BE2C (cell line): ENCODE measurements around the gene OR2Y1.

ENCODE experiments used
- DNase-seq: peaks from one replicate; pipeline ENCODE4 v3.0.0-alpha.2; 2020
- H3K27me3 ChIP-seq: fragments of 250-450 bp; sonication (Bioruptor Pico); 2 replicates; pipeline ENCODE4 v1.5.1; 2020; ENCODE audit warnings: mild to moderate bottlenecking
- H3K36me3 ChIP-seq: fragments of 250-450 bp; sonication (Bioruptor Pico); 2 replicates; pipeline ENCODE4 v1.5.1; 2020; ENCODE audit warnings: mild to moderate bottlenecking
- H3K4me1 ChIP-seq: fragments of 250-450 bp; sonication (Bioruptor Pico); 2 replicates; pipeline ENCODE4 v1.5.1; 2020
- H3K4me3 ChIP-seq: 2 replicates; pipeline ENCODE4 v1.5.1; 2011; ENCODE audit warnings: low read depth, low read length
- H3K9me3 ChIP-seq: fragments of 250-450 bp; sonication (Bioruptor Pico); 2 replicates; pipeline ENCODE4 v1.5.1; 2020
- TF ChIP-seq, protein P1 (sequence below): IDR thresholded peaks from 2 replicates; pipeline ENCODE4 v1.5.1; 2012; ENCODE audit warnings: mild to moderate bottlenecking, low read depth, low read length

The OR2Y1 gene

GRCh38 chr5:180699042-180699441, 40.8 kb downstream of the OR2Y1 start:
- peaks cover 6% of the 10 kb centered on the region for H3K27me3 ChIP-seq
- no peaks in the 10 kb centered on the region for H3K9me3 ChIP-seq
- no peak for DNase-seq
- no peak overlapping the region for H3K4me3 ChIP-seq
- TF ChIP-seq, protein P1, sequence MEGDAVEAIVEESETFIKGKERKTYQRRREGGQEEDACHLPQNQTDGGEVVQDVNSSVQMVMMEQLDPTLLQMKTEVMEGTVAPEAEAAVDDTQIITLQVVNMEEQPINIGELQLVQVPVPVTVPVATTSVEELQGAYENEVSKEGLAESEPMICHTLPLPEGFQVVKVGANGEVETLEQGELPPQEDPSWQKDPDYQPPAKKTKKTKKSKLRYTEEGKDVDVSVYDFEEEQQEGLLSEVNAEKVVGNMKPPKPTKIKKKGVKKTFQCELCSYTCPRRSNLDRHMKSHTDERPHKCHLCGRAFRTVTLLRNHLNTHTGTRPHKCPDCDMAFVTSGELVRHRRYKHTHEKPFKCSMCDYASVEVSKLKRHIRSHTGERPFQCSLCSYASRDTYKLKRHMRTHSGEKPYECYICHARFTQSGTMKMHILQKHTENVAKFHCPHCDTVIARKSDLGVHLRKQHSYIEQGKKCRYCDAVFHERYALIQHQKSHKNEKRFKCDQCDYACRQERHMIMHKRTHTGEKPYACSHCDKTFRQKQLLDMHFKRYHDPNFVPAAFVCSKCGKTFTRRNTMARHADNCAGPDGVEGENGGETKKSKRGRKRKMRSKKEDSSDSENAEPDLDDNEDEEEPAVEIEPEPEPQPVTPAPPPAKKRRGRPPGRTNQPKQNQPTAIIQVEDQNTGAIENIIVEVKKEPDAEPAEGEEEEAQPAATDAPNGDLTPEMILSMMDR: no peak
- H3K4me1 ChIP-seq: no peaks in the 10 kb centered on the region
- no peaks in the 10 kb centered on the region for H3K36me3 ChIP-seq

- no peaks in the 10 kb centered on the region for H3K4me1 ChIP-seq
- peaks cover 16% of the 10 kb centered on the region for H3K27me3 ChIP-seq
- H3K4me3 ChIP-seq: no peak overlapping the region
- TF ChIP-seq, protein P1: no peak
- H3K36me3 ChIP-seq: no peaks in the 10 kb centered on the region
- no peaks in the 10 kb centered on the region for H3K9me3 ChIP-seq
- DNase-seq: no peak
Measured at GRCh38 chr5:180696116-180696515, 43.7 kb downstream of the OR2Y1 start.

GRCh38 chr5:180692429-180692828, 47.4 kb downstream of the OR2Y1 start:
- Histone ChIP-seq H3K4me1 (no peaks in the 10 kb centered on the region), H3K36me3 (no peaks in the 10 kb centered on the region), H3K27me3 (peaks cover 38% of the 10 kb centered on the region), H3K9me3 (no peaks in the 10 kb centered on the region), H3K4me3 (no peak overlapping the region)
- TF ChIP-seq, protein P1: no peak
- no peak for DNase-seq

DNA sequence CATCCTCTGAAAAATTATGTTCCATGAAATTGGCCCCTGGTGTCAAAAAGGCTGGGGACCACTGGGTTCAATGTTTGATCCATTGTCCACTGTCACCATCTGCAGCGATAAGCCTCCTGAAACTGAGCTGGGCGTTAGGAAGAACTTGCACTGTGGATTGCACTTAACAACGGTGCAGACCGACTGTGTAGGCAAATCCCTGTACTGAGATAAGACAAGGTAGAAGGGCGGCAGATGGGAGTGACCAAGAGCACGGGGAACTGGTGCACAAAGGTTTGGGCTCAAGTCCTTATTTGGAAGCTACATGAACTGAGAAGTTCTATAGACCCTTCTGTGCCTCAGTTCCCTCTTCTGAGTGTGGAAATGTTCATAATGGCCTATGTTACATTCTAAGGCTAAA, 48.8 kb downstream of the OR2Y1 start:
- Histone ChIP-seq H3K4me3 (no peak overlapping the region), H3K9me3 (no peaks in the 10 kb centered on the region), H3K27me3 (peaks cover 41% of the 10 kb centered on the region), H3K4me1 (no peaks in the 10 kb centered on the region), H3K36me3 (no peaks in the 10 kb centered on the region)
- no peak for DNase-seq
- TF ChIP-seq, protein P1: no peak

DNA sequence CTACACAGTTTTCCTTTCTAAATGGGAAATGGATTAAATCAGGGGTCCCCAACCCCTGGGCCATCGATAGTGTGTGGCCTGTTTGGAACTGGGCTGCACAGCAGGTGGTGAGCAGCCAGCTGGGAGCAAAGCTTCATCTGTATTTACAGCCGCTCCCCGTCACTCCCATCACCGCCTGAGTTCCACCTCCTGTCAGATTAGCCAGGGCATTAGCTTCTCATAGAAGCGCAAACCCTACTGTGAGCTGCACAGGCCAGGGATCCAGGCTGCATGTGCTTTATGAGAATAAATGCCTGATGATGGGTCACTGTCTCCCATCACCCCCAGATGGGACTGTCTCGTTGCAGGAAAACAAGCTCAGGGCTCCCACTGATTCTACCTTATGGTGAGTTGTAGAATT, 49.3 kb downstream of the OR2Y1 start:
- H3K27me3 ChIP-seq: peaks cover 41% of the 10 kb centered on the region
- TF ChIP-seq, protein P1: no peak
- H3K4me3 ChIP-seq: no peak overlapping the region
- no peaks in the 10 kb centered on the region for H3K4me1 ChIP-seq
- no peaks in the 10 kb centered on the region for H3K36me3 ChIP-seq
- no peak for DNase-seq
- H3K9me3 ChIP-seq: no peaks in the 10 kb centered on the region

GRCh38 chr5:180689775-180690174, 50.1 kb downstream of the OR2Y1 start:
- Histone ChIP-seq H3K4me1 (no peaks in the 10 kb centered on the region), H3K27me3 (peaks cover 43% of the 10 kb centered on the region), H3K4me3 (no peak overlapping the region), H3K9me3 (no peaks in the 10 kb centered on the region), H3K36me3 (no peaks in the 10 kb centered on the region)
- TF ChIP-seq, protein P1: no peak
- no peak for DNase-seq
